ENCODE data around the gene TNRC6C.
A peak's percentile ranks its signal among the peaks of the same experiment; 100 is the strongest.

The TNRC6C gene

GRCh38 chr17:77946900-77947645 lies 11.4 kb upstream of the TNRC6C start:
- Histone ChIP-seq H3K4me1 (ENCODE audit: control insufficient read depth in 2 of 2, insufficient read depth in 1 of 2, low read depth in 1 of 2, low read length in 2 of 2) (peaks cover 0 to 16% of the 10 kb centered on the region in 2 donors), H2BK12ac (ENCODE audit: low read length) (no peak overlapping the region), H2AK5ac (ENCODE audit: low read depth, low read length) (no peak overlapping the region), H3K9me3 (replicated peaks in 1 of 2; ENCODE audit: control insufficient read depth in 2 of 2, insufficient read depth in 1 of 2, low read depth in 1 of 2, low read length in 2 of 2) (peaks cover 0 to 3% of the 10 kb centered on the region in 2 donors), H3K23ac (ENCODE audit: low read depth, low read length, poor library complexity) (no peak overlapping the region), H3K27me3 (ENCODE audit: control insufficient read depth in 3 of 3, insufficient read depth in 3 of 3, low read depth in 1 of 3, low read length in 3 of 3) (peaks cover 0 to 13% (median 0%) of the 10 kb centered on the region in 3 experiments), H3K9ac (ENCODE audit: low read depth, low read length, poor library complexity) (no peak overlapping the region), H2BK5ac (ENCODE audit: low read length) (no peak overlapping the region), H4K91ac (ENCODE audit: low read depth, low read length, poor library complexity) (no peak overlapping the region), H2AFZ (ENCODE audit: low read length) (no peak overlapping the region), H2BK120ac (ENCODE audit: low read depth, low read length) (no peak overlapping the region), H3K4ac (ENCODE audit: low read length) (no peak overlapping the region), H2BK15ac (ENCODE audit: low read length) (no peak overlapping the region), H3K4me3 (ENCODE audit: low read length in 2 of 2) (no peak overlapping the region), H3K4me2 (ENCODE audit: insufficient read depth, low read length, poor library complexity, severe bottlenecking) (no peak overlapping the region), H3K14ac (ENCODE audit: low read length) (no peak overlapping the region), H3K18ac (ENCODE audit: low read length) (no peak overlapping the region), H3K79me1 (ENCODE audit: low read depth, low read length) (no peaks in the 10 kb centered on the region), H3K36me3 (replicated peaks in 1 of 2; ENCODE audit: control insufficient read depth in 2 of 2, insufficient read depth in 2 of 2, low read length in 2 of 2) (no peaks in the 10 kb centered on the region), H4K8ac (ENCODE audit: low read depth, low read length) (no peak overlapping the region), H3K27ac (replicated peaks; ENCODE audit: low read length) (no peak overlapping the region)
- no peak for DNase-seq (ENCODE audit: low spot score)
- WGBS, 2 donors (ENCODE audit: extremely low coverage in 2 of 2, insufficient read length in 2 of 2, insufficient replicate concordance in 1 of 2), result no CpG with 5 or more reads among the region's 6 CpGs

DNA sequence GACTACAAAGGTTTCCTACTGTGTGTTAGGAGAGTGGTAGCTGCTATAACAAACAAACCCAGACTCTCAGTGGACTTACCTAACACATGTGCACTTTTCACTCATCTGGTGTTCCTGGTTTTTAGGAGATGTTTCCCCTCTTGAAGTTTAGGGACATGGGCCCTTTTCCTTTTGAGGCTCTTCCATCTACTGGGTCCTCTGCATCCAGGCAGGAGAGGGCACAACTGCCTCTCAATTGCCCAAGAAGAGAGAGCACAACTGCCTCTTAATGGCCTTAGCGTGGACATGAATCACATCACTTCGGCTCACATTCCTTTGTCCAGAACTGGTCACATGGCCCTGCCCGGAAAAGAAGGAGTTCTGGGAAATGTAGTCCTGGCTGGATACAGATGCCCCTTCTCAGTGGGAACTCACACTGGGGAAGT lies 9.8 kb upstream of the TNRC6C start:
- H2AFZ ChIP-seq (ENCODE audit: low read length), result peak overlapping the region; percentile 83
- H3K4ac ChIP-seq (ENCODE audit: low read length), result no peak overlapping the region
- H4K91ac ChIP-seq (ENCODE audit: low read depth, low read length, poor library complexity), result no peak overlapping the region
- no peak overlapping the region for H3K27ac ChIP-seq (replicated peaks; ENCODE audit: low read length)
- no peak for DNase-seq (ENCODE audit: low spot score)
- H3K36me3 ChIP-seq (replicated peaks in 1 of 2; ENCODE audit: control insufficient read depth in 2 of 2, insufficient read depth in 2 of 2, low read length in 2 of 2), result no peaks in the 10 kb centered on the region
- no peaks in the 10 kb centered on the region for H3K79me1 ChIP-seq (ENCODE audit: low read depth, low read length)
- H3K9me3 ChIP-seq (replicated peaks in 1 of 2; ENCODE audit: control insufficient read depth in 2 of 2, insufficient read depth in 1 of 2, low read depth in 1 of 2, low read length in 2 of 2), result peaks cover 0 to 3% of the 10 kb centered on the region in 2 donors
- no peak overlapping the region for H3K23ac ChIP-seq (ENCODE audit: low read depth, low read length, poor library complexity)
- no peak overlapping the region for H2BK120ac ChIP-seq (ENCODE audit: low read depth, low read length)
- H2BK15ac ChIP-seq (ENCODE audit: low read length), result no peak overlapping the region
- no peak overlapping the region for H3K9ac ChIP-seq (ENCODE audit: low read depth, low read length, poor library complexity)
- H2BK12ac ChIP-seq (ENCODE audit: low read length), result no peak overlapping the region
- no CpG with 5 or more reads among the region's 3 CpGs for WGBS, 2 donors (ENCODE audit: extremely low coverage in 2 of 2, insufficient read length in 2 of 2, insufficient replicate concordance in 1 of 2)
- H3K18ac ChIP-seq (ENCODE audit: low read length), result no peak overlapping the region
- H2BK5ac ChIP-seq (ENCODE audit: low read length), result no peak overlapping the region
- peaks cover 0 to 9% of the 10 kb centered on the region in 2 donors for H3K4me1 ChIP-seq (ENCODE audit: control insufficient read depth in 2 of 2, insufficient read depth in 1 of 2, low read depth in 1 of 2, low read length in 2 of 2)
- peak overlapping the region in 1 of 2 donors; percentile 33 for H3K4me3 ChIP-seq (ENCODE audit: low read length in 2 of 2)
- H3K14ac ChIP-seq (ENCODE audit: low read length), result no peak overlapping the region
- peaks cover 0 to 27% (median 0%) of the 10 kb centered on the region in 3 experiments for H3K27me3 ChIP-seq (ENCODE audit: control insufficient read depth in 3 of 3, insufficient read depth in 3 of 3, low read depth in 1 of 3, low read length in 3 of 3)
- no peak overlapping the region for H4K8ac ChIP-seq (ENCODE audit: low read depth, low read length)
- no peak overlapping the region for H3K4me2 ChIP-seq (ENCODE audit: insufficient read depth, low read length, poor library complexity, severe bottlenecking)
- H2AK5ac ChIP-seq (ENCODE audit: low read depth, low read length), result no peak overlapping the region

GRCh38 chr17:77951123-77951522 lies 7.4 kb upstream of the TNRC6C start:
- H3K36me3 ChIP-seq (replicated peaks in 1 of 2; ENCODE audit: control insufficient read depth in 2 of 2, insufficient read depth in 2 of 2, low read length in 2 of 2), result no peaks in the 10 kb centered on the region
- DNase-seq (ENCODE audit: low spot score), result no peak
- no peak overlapping the region for H4K91ac ChIP-seq (ENCODE audit: low read depth, low read length, poor library complexity)
- peaks cover 0 to 1% of the 10 kb centered on the region in 2 donors for H3K4me1 ChIP-seq (ENCODE audit: control insufficient read depth in 2 of 2, insufficient read depth in 1 of 2, low read depth in 1 of 2, low read length in 2 of 2)
- H2BK120ac ChIP-seq (ENCODE audit: low read depth, low read length), result no peak overlapping the region
- H2AFZ ChIP-seq (ENCODE audit: low read length), result no peak overlapping the region
- H3K14ac ChIP-seq (ENCODE audit: low read length), result no peak overlapping the region
- H3K27ac ChIP-seq (replicated peaks; ENCODE audit: low read length), result no peak overlapping the region
- no peak overlapping the region for H2BK12ac ChIP-seq (ENCODE audit: low read length)
- no peak overlapping the region for H3K23ac ChIP-seq (ENCODE audit: low read depth, low read length, poor library complexity)
- WGBS, 2 donors (ENCODE audit: extremely low coverage in 2 of 2, insufficient read length in 2 of 2, insufficient replicate concordance in 1 of 2), result no CpG with 5 or more reads among the region's 5 CpGs
- H2AK5ac ChIP-seq (ENCODE audit: low read depth, low read length), result no peak overlapping the region
- H3K9me3 ChIP-seq (replicated peaks in 1 of 2; ENCODE audit: control insufficient read depth in 2 of 2, insufficient read depth in 1 of 2, low read depth in 1 of 2, low read length in 2 of 2), result peaks cover 0 to 3% of the 10 kb centered on the region in 2 donors
- H4K8ac ChIP-seq (ENCODE audit: low read depth, low read length), result no peak overlapping the region
- peaks cover 0 to 46% (median 2%) of the 10 kb centered on the region in 3 experiments for H3K27me3 ChIP-seq (ENCODE audit: control insufficient read depth in 3 of 3, insufficient read depth in 3 of 3, low read depth in 1 of 3, low read length in 3 of 3)
- H3K79me1 ChIP-seq (ENCODE audit: low read depth, low read length), result no peaks in the 10 kb centered on the region
- H3K4me2 ChIP-seq (ENCODE audit: insufficient read depth, low read length, poor library complexity, severe bottlenecking), result no peak overlapping the region
- H3K4me3 ChIP-seq (ENCODE audit: low read length in 2 of 2), result no peak overlapping the region
- H3K18ac ChIP-seq (ENCODE audit: low read length), result no peak overlapping the region
- H2BK5ac ChIP-seq (ENCODE audit: low read length), result no peak overlapping the region
- no peak overlapping the region for H3K4ac ChIP-seq (ENCODE audit: low read length)
- H3K9ac ChIP-seq (ENCODE audit: low read depth, low read length, poor library complexity), result no peak overlapping the region
- H2BK15ac ChIP-seq (ENCODE audit: low read length), result no peak overlapping the region

DNA sequence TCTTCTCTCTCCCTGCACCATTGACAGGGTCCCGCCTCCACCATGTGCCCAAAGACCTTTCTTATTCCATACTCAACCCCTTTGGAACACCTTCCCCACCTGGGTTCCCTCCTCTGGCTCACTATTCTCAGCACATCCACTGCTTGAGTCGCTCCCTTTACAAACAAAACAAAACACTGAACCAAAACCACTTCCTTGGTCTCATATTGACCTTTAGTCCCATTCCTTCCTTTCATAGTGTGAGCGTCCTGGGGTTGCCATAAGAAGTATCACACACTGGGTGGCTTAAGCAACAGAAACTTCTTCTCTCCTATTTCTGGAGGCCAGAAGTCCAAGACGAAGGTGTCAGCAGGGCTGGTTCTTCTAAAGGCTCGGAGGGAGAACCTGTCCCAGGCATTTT lies 6.1 kb upstream of the TNRC6C start:
- no peak overlapping the region for H2BK5ac ChIP-seq (ENCODE audit: low read length)
- H3K4ac ChIP-seq (ENCODE audit: low read length), result no peak overlapping the region
- no peak overlapping the region for H3K14ac ChIP-seq (ENCODE audit: low read length)
- no CpG with 5 or more reads among the region's 5 CpGs for WGBS, 2 donors (ENCODE audit: extremely low coverage in 2 of 2, insufficient read length in 2 of 2, insufficient replicate concordance in 1 of 2)
- H3K18ac ChIP-seq (ENCODE audit: low read length), result no peak overlapping the region
- H2AFZ ChIP-seq (ENCODE audit: low read length), result no peak overlapping the region
- H3K27ac ChIP-seq (replicated peaks; ENCODE audit: low read length), result no peak overlapping the region
- H4K91ac ChIP-seq (ENCODE audit: low read depth, low read length, poor library complexity), result no peak overlapping the region
- H3K9me3 ChIP-seq (replicated peaks in 1 of 2; ENCODE audit: control insufficient read depth in 2 of 2, insufficient read depth in 1 of 2, low read depth in 1 of 2, low read length in 2 of 2), result peaks cover 0 to 6% of the 10 kb centered on the region in 2 donors
- H3K4me3 ChIP-seq (ENCODE audit: low read length in 2 of 2), result no peak overlapping the region
- no peak overlapping the region for H4K8ac ChIP-seq (ENCODE audit: low read depth, low read length)
- H2BK12ac ChIP-seq (ENCODE audit: low read length), result no peak overlapping the region
- DNase-seq (ENCODE audit: low spot score), result no peak
- no peaks in the 10 kb centered on the region for H3K36me3 ChIP-seq (replicated peaks in 1 of 2; ENCODE audit: control insufficient read depth in 2 of 2, insufficient read depth in 2 of 2, low read length in 2 of 2)
- peaks cover under 1 to 2% of the 10 kb centered on the region in 2 donors for H3K4me1 ChIP-seq (ENCODE audit: control insufficient read depth in 2 of 2, insufficient read depth in 1 of 2, low read depth in 1 of 2, low read length in 2 of 2)
- H3K27me3 ChIP-seq (ENCODE audit: control insufficient read depth in 3 of 3, insufficient read depth in 3 of 3, low read depth in 1 of 3, low read length in 3 of 3), result peaks cover 3 to 59% (median 10%) of the 10 kb centered on the region in 3 experiments
- H2AK5ac ChIP-seq (ENCODE audit: low read depth, low read length), result no peak overlapping the region
- H3K9ac ChIP-seq (ENCODE audit: low read depth, low read length, poor library complexity), result no peak overlapping the region
- H2BK120ac ChIP-seq (ENCODE audit: low read depth, low read length), result no peak overlapping the region
- no peak overlapping the region for H3K4me2 ChIP-seq (ENCODE audit: insufficient read depth, low read length, poor library complexity, severe bottlenecking)
- no peak overlapping the region for H3K23ac ChIP-seq (ENCODE audit: low read depth, low read length, poor library complexity)
- H2BK15ac ChIP-seq (ENCODE audit: low read length), result no peak overlapping the region
- no peaks in the 10 kb centered on the region for H3K79me1 ChIP-seq (ENCODE audit: low read depth, low read length)

Measured in neuronal stem cell (in vitro differentiated cells).